ENCODE data around the gene CTSD. TPM values are rescaled to one million over a fixed set of nuclear protein-coding genes. Genes with fewer than 3 reads are reported as not detected.

Gene CTSD
- polyA plus RNA-seq, 1 of the 3 experiments (the other 2 are of a cell fraction) = 187 TPM

GRCh38 chr11:1742371-1742770 is 21.4 kb downstream of the CTSD start (continued):
- TF ChIP-seq, protein P1, sequence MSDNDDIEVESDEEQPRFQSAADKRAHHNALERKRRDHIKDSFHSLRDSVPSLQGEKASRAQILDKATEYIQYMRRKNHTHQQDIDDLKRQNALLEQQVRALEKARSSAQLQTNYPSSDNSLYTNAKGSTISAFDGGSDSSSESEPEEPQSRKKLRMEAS (IDR thresholded peaks at IDR 0.05; ENCODE audit: low read depth) = no peak
- no peak for TF ChIP-seq FOSL2 (IDR thresholded peaks at IDR 0.05; ENCODE audit: borderline replicate concordance, low read depth)
- TF ChIP-seq POLR2AphosphoS5 (IDR thresholded peaks at IDR 0.05; ENCODE audit: low read depth, low read length) = no peak
- no peak for TF ChIP-seq CTCF (IDR thresholded peaks at IDR 0.05)
- TF ChIP-seq SMC3 (IDR thresholded peaks at IDR 0.05; ENCODE audit: low read depth, low read length) = no peak
- no peak for TF ChIP-seq TAF1 (IDR thresholded peaks at IDR 0.05; ENCODE audit: borderline replicate concordance, low read depth, low read length)
- no peak for TF ChIP-seq RXRA (IDR thresholded peaks at IDR 0.05; ENCODE audit: borderline replicate concordance, low read depth)
- no peak for TF ChIP-seq IRF3 (IDR thresholded peaks at IDR 0.05; ENCODE audit: low read depth, low read length)

- Histone ChIP-seq H3K9ac (no peak overlapping the region), H3K4me3 (ENCODE audit: low read depth in 2 of 2, low read length in 1 of 2) (no peak overlapping the region), H3K9me2 (no peaks in the 10 kb centered on the region), H3K27ac (ENCODE audit: low read depth in 2 of 2, low read length in 1 of 2) (no peak overlapping the region), H3F3A (replicated peaks; ENCODE audit: insufficient read depth) (peaks cover 7% of the 10 kb centered on the region), H3K4me2 (no peak overlapping the region), H3K4me1 (ENCODE audit: control insufficient read depth in 1 of 2, insufficient read depth in 2 of 2, low read depth in 1 of 2, low read length in 1 of 2) (peaks cover 0 to 35% of the 10 kb centered on the region in 2 experiments; a peak in 1 of 4 replicates), H3K9me3 (no peaks in the 10 kb centered on the region), H3K27me3 (ENCODE audit: insufficient read depth) (no peaks in the 10 kb centered on the region), H3K79me2 (ENCODE audit: insufficient read depth) (no peaks in the 10 kb centered on the region), H2AFZ (ENCODE audit: low read depth) (no peak overlapping the region), H3K36me3 (replicated peaks in 1 of 2; ENCODE audit: control insufficient read depth in 1 of 2, insufficient read depth in 2 of 2, low read length in 1 of 2) (no peaks in the 10 kb centered on the region), H4K20me1 (ENCODE audit: insufficient read depth) (no peaks in the 10 kb centered on the region)
- ChIA-PET POLR2A (no interaction called here), CTCF (no interaction called here)
- TF ChIP-seq SMC3 (IDR thresholded peaks at IDR 0.05; ENCODE audit: low read depth, low read length) (no peak), REST (IDR thresholded peaks at IDR 0.05; ENCODE audit: low read depth, low read length) (no peak), GABPA (IDR thresholded peaks at IDR 0.05; ENCODE audit: low read depth) (no peak), MEF2A (IDR thresholded peaks at IDR 0.05; ENCODE audit: borderline replicate concordance, low read depth) (no peak), GATA2 (CRISPR knock-in tag; IDR thresholded peaks at IDR 0.05) (no peak)
- TF ChIP-seq, protein P2, sequence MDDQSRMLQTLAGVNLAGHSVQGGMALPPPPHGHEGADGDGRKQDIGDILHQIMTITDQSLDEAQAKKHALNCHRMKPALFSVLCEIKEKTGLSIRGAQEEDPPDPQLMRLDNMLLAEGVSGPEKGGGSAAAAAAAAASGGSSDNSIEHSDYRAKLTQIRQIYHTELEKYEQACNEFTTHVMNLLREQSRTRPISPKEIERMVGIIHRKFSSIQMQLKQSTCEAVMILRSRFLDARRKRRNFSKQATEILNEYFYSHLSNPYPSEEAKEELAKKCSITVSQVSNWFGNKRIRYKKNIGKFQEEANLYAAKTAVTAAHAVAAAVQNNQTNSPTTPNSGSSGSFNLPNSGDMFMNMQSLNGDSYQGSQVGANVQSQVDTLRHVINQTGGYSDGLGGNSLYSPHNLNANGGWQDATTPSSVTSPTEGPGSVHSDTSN (IDR thresholded peaks at IDR 0.05) = no peak
- WGBS (ENCODE audit: low lambda C conversion rate) = 52% methylated on average over 4 of the region's 4 CpGs
- DNase-seq = no peak
These were observed 22.0 kb downstream of the CTSD start for GRCh38 chr11:1741741-1742140.
